KMS-11 (cell line): ENCODE data around the gene RAB37.

Experiments
- H2AFZ ChIP-seq: fragments of 200-600 bp; sonication (generic); 2 replicates; pipeline ENCODE4 v1.6.1; 2016; ENCODE audit warnings: antibody characterized with exemption, mixed run types, low read depth
- H3K27ac ChIP-seq: fragments of 200-600 bp; sonication (generic); 2 replicates; pipeline ENCODE4 v1.6.1; 2016; ENCODE audit warnings: mild to moderate bottlenecking, mixed run types
- H3K27me3 ChIP-seq: fragments of 200-600 bp; sonication (generic); 2 replicates; pipeline ENCODE4 v1.6.1; 2017; ENCODE audit warnings: mild to moderate bottlenecking, low read depth, mixed run types, moderate library complexity; ENCODE audit not compliant: insufficient read depth
- H3K36me3 ChIP-seq: fragments of 200-600 bp; sonication (generic); 2 replicates; pipeline ENCODE4 v1.6.1; 2017; ENCODE audit warnings: mild to moderate bottlenecking, mixed run types; ENCODE audit not compliant: insufficient read depth
- H3K4me1 ChIP-seq: fragments of 200-600 bp; sonication (generic); 2 replicates; pipeline ENCODE4 v1.6.1; 2016; ENCODE audit warnings: mild to moderate bottlenecking, low read depth, mixed run types; ENCODE audit not compliant: poor library complexity, severe bottlenecking
- H3K4me2 ChIP-seq: fragments of 200-600 bp; sonication (generic); 2 replicates; pipeline ENCODE4 v1.7.0; 2016; ENCODE audit warnings: mild to moderate bottlenecking, mixed run types
- H3K4me3 ChIP-seq: fragments of 200-600 bp; sonication (generic); IDR thresholded peaks from 2 replicates; pipeline ENCODE4 v1.6.1; 2017; ENCODE audit warnings: low read depth, low read length, mixed read lengths; ENCODE audit not compliant: insufficient read depth
- H3K79me2 ChIP-seq: fragments of 200-600 bp; sonication (generic); 2 replicates; pipeline ENCODE4 v1.6.1; 2016; ENCODE audit warnings: low read depth, mixed run types; ENCODE audit not compliant: insufficient read depth
- H3K9ac ChIP-seq: fragments of 200-600 bp; sonication (generic); 2 replicates; pipeline ENCODE4 v1.6.1; 2016; ENCODE audit warnings: mild to moderate bottlenecking, mixed run types
- H4K20me1 ChIP-seq: fragments of 200-600 bp; sonication (generic); 2 replicates; pipeline ENCODE4 v1.6.1; 2016; ENCODE audit warnings: mild to moderate bottlenecking, mixed run types; ENCODE audit not compliant: insufficient read depth
- TF ChIP-seq, protein P1 (sequence below): fragments of 200-600 bp; sonication (generic); conservative IDR thresholded peaks from 2 replicates; pipeline ENCODE4 v1.6.1; 2017; ENCODE audit warnings: low read depth, mild to moderate bottlenecking, antibody characterized with exemption, low read length, moderate library complexity, mixed read lengths

The RAB37 gene

DNA sequence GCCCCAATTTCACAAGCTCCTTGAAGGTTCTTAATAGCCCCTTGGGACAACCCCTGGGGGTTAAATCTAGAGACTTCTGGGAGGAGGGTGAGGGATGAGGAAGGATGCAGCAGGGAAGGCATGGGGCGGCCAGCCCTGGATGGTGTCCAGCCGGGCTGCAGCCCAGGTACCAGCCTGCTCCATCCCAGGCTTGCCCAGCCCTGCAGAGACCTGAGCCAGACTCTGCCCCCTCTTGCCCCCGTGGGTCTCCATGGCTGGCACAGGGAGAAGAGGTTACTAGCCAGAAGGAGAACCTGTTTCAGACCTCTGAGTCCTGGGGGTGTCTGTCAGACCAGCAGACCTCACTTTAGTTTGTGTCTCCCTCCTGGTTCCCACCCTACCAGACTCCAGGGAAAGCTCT, 19.8 kb downstream of the RAB37 start:
- TF ChIP-seq, protein P1, sequence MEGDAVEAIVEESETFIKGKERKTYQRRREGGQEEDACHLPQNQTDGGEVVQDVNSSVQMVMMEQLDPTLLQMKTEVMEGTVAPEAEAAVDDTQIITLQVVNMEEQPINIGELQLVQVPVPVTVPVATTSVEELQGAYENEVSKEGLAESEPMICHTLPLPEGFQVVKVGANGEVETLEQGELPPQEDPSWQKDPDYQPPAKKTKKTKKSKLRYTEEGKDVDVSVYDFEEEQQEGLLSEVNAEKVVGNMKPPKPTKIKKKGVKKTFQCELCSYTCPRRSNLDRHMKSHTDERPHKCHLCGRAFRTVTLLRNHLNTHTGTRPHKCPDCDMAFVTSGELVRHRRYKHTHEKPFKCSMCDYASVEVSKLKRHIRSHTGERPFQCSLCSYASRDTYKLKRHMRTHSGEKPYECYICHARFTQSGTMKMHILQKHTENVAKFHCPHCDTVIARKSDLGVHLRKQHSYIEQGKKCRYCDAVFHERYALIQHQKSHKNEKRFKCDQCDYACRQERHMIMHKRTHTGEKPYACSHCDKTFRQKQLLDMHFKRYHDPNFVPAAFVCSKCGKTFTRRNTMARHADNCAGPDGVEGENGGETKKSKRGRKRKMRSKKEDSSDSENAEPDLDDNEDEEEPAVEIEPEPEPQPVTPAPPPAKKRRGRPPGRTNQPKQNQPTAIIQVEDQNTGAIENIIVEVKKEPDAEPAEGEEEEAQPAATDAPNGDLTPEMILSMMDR, result no peak
- no peak overlapping the region for H2AFZ ChIP-seq
- H4K20me1 ChIP-seq, result peaks cover 28% of the 10 kb centered on the region; the same call in 1 of the 2 replicates
- no peaks in the 10 kb centered on the region for H3K27me3 ChIP-seq
- no peak overlapping the region; the same call in 1 of the 2 replicates for H3K9ac ChIP-seq
- no peak overlapping the region for H3K4me3 ChIP-seq
- peak overlapping the region; percentile 100 for H3K4me2 ChIP-seq
- peak overlapping the region; percentile 66; the same call in 1 of the 2 replicates for H3K27ac ChIP-seq
- H3K4me1 ChIP-seq, result peaks cover 97% of the 10 kb centered on the region
- H3K79me2 ChIP-seq, result peaks cover 99% of the 10 kb centered on the region
- no peaks in the 10 kb centered on the region; the same call in 1 of the 2 replicates for H3K36me3 ChIP-seq

DNA sequence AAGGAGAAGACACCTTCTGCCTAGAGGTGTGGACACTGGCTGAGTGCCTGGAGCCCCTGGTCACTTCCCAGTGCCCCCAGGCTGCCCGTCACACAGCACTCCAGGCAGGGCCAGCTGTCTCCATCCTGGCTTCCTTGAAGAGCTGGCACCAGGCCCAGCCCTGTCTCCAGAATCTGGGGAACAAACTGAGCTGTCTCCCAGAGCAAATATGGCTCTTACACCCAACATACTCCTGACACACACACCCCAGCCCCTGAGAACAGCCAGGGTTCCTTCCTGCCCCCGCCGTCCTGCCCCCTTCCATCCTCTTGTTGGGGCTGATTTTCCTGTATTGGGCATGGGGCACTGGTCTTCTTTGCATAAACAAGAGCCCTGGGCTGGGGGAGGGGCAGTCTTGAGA, 20.4 kb downstream of the RAB37 start:
- H2AFZ ChIP-seq, result no peak overlapping the region
- H4K20me1 ChIP-seq, result peaks cover 30% of the 10 kb centered on the region; the same call in 1 of the 2 replicates
- no peak overlapping the region; the same call in 1 of the 2 replicates for H3K9ac ChIP-seq
- H3K4me2 ChIP-seq, result peak overlapping the region; percentile 100
- peaks cover 99% of the 10 kb centered on the region for H3K79me2 ChIP-seq
- no peaks in the 10 kb centered on the region; the same call in 1 of the 2 replicates for H3K36me3 ChIP-seq
- peaks cover 92% of the 10 kb centered on the region for H3K4me1 ChIP-seq
- no peak overlapping the region for H3K4me3 ChIP-seq
- TF ChIP-seq, protein P1, result no peak
- H3K27me3 ChIP-seq, result no peaks in the 10 kb centered on the region
- peak overlapping the region; percentile 66; the same call in 1 of the 2 replicates for H3K27ac ChIP-seq

DNA sequence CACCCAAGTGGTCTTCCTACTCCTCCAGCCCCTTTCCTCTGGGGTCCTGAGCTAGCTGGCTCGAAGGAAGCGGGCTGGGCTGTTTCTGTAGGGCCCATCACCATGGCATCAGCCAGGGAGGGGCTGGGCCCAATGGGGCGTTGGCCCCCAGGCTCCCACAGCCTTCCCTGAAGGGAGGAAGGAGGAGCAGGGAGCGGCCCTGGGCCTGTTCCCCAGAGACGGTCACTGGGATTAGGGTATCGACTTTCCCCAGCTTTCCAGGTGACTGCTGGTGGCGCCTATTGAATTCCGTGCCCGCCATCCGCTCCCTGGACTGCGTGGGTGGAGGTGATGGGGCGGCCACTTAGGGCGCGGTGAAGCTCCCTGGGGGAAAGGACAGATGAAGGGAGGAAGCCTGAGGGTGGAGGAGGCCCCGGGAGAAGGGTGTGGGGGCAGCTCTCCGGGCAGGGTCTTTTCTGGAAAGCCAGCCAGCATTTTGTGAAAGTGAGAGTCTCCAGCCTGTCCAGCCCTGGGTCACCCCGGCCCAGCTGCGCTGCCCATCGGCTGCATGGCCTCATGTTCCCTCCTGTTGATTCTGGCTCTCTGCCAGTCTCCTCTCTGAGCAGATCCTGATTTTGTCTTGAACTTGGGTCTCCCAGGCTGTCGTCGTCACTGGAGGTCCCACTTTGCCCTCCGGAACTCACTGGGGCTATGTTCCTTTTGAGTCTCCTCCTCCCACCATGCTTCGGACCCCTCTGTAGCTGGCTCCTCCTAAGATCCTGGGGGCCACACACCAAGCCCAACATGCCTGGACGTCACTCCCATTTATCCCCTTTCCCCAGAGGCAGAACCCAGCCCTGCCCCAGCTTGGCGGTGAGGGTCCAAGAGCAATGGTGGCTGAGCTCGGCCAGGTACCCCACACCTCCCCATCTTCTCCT, 21.1 kb downstream of the RAB37 start:
- Histone ChIP-seq H3K4me1 (peaks cover 91% of the 10 kb centered on the region), H3K27me3 (no peaks in the 10 kb centered on the region), H4K20me1 (peaks cover 30% of the 10 kb centered on the region; the same call in 1 of the 2 replicates), H3K4me3 (no peak overlapping the region), H3K4me2 (peak overlapping the region; percentile 100), H3K9ac (peak overlapping the region; percentile 26; the same call in 1 of the 2 replicates), H3K36me3 (no peaks in the 10 kb centered on the region), H3K27ac (peak overlapping the region; percentile 66), H2AFZ (no peak overlapping the region), H3K79me2 (peaks cover 99% of the 10 kb centered on the region)
- TF ChIP-seq, protein P1, result no peak

DNA sequence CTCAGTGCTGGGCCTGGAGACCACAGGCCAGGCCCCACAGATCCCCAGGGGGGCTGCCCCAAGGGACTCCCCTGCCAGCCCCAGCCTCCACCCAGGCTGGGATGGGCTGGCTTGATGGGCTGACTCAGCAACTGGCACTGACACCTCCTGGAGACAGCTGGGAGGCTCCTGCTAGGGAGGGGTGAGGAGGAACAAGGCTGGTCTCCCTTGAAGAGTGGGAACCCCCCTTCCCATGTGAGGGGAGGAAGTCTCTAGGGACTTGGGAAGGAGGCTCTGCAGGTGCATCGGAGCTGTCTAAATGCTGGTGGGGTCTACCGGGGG, 21.8 kb downstream of the RAB37 start:
- H3K4me3 ChIP-seq, result no peak overlapping the region
- TF ChIP-seq, protein P1, result no peak
- H3K79me2 ChIP-seq, result peaks cover 99% of the 10 kb centered on the region
- peaks cover 30% of the 10 kb centered on the region; the same call in 1 of the 2 replicates for H4K20me1 ChIP-seq
- peaks cover 85% of the 10 kb centered on the region for H3K4me1 ChIP-seq
- no peaks in the 10 kb centered on the region for H3K27me3 ChIP-seq
- H3K9ac ChIP-seq, result peak overlapping the region; percentile 26; the same call in 1 of the 2 replicates
- H2AFZ ChIP-seq, result no peak overlapping the region
- H3K36me3 ChIP-seq, result no peaks in the 10 kb centered on the region
- peak overlapping the region; percentile 100 for H3K4me2 ChIP-seq
- peak overlapping the region; percentile 66 for H3K27ac ChIP-seq
